ENCODE data around the gene GBF1.

GBF1 gene

DNA sequence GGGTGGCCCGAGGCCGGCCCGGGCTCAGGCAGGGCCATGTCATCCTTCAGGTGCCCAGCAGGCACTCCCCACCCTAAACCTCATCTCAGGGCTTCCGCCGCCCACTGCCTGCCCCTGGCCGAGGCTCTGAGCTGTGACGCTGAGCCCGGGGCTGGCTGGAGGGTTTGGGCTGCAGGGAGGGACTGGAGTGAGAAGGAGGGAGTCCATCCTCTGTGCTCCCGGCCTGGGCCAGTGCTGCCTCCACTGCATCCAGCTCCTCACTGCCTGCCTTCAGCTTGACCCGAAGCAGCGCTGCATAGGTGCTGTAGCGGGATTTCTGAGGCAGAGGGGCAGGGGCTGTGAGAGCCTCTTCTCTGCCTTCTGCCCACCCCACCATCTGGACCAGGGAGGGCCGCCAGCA, 157.8 kb downstream of the GBF1 start:
- DNase-seq (ENCODE audit: low read depth): no peak
- TF ChIP-seq, protein P1, sequence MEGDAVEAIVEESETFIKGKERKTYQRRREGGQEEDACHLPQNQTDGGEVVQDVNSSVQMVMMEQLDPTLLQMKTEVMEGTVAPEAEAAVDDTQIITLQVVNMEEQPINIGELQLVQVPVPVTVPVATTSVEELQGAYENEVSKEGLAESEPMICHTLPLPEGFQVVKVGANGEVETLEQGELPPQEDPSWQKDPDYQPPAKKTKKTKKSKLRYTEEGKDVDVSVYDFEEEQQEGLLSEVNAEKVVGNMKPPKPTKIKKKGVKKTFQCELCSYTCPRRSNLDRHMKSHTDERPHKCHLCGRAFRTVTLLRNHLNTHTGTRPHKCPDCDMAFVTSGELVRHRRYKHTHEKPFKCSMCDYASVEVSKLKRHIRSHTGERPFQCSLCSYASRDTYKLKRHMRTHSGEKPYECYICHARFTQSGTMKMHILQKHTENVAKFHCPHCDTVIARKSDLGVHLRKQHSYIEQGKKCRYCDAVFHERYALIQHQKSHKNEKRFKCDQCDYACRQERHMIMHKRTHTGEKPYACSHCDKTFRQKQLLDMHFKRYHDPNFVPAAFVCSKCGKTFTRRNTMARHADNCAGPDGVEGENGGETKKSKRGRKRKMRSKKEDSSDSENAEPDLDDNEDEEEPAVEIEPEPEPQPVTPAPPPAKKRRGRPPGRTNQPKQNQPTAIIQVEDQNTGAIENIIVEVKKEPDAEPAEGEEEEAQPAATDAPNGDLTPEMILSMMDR (IDR thresholded peaks at IDR 0.05; ENCODE audit: control insufficient read depth, extremely low read depth, insufficient read depth): no peak
- no peak overlapping the region for H3K4me3 ChIP-seq (ENCODE audit: low read depth, low read length)

DNA sequence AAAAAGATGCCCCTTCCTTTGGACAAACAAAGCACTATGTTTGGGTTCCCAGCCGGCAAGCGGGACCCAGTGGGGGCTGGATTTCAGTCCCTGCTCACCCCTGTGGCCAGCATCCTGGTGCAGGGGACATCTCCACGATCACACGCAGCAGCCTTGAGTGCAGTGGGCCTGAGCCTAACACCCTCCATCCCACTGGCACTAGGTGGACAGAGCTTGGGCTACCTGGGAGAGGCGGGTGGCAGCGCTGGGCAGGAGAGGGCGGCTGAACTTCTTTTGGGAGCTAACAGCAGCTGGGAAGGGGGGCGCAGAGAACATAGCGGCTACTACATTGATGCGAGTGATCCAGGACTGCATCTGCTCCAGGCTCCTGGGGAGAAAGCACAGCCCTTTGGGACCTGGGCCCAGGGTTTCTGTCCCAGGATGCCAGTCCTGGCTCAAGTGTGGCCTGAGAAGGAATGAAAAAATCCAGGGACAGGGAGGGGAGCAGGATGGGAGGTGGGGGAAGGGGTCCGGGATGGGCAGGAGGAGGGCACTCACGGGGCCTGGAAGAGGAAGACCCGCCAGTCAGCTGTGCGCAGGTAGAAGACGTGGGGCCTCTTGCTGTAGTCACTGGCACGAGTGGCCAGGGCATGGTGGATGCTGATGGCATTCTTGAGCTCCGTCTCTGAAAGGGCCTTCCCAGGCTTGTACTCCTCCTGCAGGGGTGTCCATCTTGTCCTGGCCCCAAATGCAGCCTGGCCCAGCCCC, 159.2 kb downstream of the GBF1 start:
- TF ChIP-seq, protein P1 (IDR thresholded peaks at IDR 0.05; ENCODE audit: control insufficient read depth, extremely low read depth, insufficient read depth): no peak
- no peak overlapping the region for H3K4me3 ChIP-seq (ENCODE audit: low read depth, low read length)
- DNase-seq (ENCODE audit: low read depth): no peak

DNA sequence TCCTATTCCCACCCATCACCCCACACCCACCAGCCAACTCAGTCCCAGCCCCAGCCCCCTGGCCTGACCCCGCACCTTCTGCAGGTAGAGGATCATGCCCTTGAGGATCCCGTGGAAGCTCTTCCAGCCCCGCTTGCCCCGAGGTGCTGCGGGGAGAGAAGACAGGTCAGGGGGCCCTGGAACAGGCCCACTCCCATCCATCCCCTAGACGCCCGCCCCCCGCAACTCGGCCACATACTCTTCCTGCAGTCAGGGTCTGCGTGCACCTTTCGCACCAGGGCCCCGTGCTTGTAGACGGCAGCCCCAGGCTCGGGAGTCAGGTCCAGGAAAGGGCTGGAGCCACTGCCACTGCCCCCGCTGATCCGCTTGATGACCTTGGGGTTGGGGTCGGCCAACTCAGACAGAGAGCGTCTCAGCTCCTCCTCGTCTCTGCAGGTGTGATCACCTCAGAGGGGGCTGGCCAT, 159.8 kb downstream of the GBF1 start:
- no peak overlapping the region for H3K4me3 ChIP-seq (ENCODE audit: low read depth, low read length)
- DNase-seq (ENCODE audit: low read depth): no peak
- TF ChIP-seq, protein P1 (IDR thresholded peaks at IDR 0.05; ENCODE audit: control insufficient read depth, extremely low read depth, insufficient read depth): no peak

DNA sequence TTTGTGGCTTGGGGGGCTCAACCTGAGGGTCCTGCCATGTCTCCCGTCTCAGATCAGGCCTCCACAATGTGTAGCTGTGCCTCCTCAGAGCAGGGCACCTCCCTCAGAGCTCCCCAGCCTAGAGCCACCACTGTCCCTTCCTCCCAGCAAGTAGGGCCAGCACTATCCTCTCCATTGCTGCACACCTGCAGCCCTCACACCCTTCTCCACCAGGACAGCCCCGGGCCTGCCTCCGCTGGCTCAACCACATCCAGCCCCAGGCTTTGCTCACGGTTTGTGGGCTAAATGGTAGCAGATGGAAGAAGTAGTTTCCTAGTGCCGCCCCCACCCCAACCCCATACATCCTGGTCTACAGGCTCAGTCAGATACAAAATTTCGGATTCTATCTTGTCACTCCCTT, 160.3 kb downstream of the GBF1 start:
- H3K4me3 ChIP-seq (ENCODE audit: low read depth, low read length): no peak overlapping the region
- TF ChIP-seq, protein P1 (IDR thresholded peaks at IDR 0.05; ENCODE audit: control insufficient read depth, extremely low read depth, insufficient read depth): no peak
- no peak for DNase-seq (ENCODE audit: low read depth)

DNA sequence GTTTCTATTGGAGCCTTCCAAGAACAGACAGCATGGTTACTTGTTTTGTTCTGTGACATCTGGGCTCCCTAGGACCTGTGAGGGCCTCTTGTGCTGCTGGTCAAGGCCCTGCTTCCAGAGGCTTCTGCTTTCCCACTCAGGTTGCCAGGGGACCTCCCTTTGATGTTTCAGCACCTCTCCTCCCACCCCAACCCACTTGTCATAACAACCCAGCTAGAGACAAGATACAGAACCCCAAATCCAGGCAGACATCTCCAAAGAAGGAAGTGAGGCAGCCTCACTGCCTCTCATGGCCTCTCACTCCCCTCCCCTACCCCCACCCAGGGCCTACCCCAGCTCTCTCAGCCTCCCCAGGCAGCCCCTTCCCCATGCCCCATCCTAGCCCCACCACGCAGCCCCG, 161.5 kb downstream of the GBF1 start:
- TF ChIP-seq, protein P1 (IDR thresholded peaks at IDR 0.05; ENCODE audit: control insufficient read depth, extremely low read depth, insufficient read depth): no peak
- DNase-seq (ENCODE audit: low read depth): no peak

DNA sequence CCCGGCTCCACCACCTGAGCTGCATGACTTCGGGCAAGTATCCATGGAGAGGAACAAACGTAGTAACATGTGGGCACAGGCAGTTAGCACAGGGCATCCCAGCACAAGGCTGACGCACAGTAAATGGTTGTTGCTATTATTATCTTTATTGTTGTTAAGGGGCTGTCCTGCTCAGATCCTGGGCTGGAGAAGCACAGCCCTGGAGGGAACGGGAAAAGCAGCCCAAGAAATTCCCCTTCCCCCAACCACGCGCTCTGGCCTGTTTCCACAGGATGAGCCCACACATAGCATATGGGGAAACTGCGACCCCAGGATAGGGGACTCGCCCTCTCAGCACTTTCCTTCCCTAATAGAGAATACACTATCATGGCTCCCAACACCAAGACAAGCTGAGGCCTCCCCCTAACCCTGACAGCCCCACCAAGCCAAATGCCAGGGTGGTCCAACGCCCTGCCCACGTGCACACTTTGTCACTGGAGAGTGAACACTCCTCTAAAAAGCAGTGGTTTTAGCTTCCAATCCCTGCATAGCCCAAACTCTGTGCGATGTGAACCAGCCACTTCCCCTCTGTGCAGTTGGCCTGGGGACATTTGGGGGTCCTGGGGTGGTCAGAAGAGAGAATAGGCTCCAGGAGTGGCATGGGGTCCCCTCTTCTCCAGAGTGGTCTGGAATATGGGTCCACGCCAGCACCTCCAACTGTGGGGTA, 162.2 kb downstream of the GBF1 start:
- TF ChIP-seq, protein P1 (IDR thresholded peaks at IDR 0.05; ENCODE audit: control insufficient read depth, extremely low read depth, insufficient read depth): no peak
- H3K4me3 ChIP-seq (ENCODE audit: low read depth, low read length): no peak overlapping the region
- no peak for DNase-seq (ENCODE audit: low read depth)

More for the DNA sequence above, 161.5 kb downstream of the GBF1 start:
- no peak overlapping the region for H3K4me3 ChIP-seq (ENCODE audit: low read depth, low read length)
